ENCODE data around the gene SMIM38.

SMIM38 gene

DNA sequence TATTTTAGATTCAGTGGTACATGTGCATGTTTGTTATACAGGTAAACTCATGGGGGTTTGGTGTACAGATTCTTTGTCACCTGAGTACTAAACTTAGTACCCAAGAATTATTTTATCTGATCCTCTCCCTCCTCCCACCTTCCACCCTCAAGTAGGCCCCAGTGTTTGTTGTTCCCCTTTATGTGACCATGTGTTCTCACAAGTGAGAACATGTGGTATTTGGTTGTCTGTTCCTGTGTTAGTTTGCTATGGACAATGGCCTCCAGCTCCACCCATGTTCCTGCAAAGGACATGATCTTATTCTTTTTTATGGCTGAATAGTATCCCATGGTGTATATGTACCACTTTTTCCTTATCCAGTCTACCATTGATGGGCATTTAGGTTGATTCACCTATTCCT, 6.8 kb downstream of the SMIM38 start:
- Histone ChIP-seq H4K20me1 (ENCODE audit: insufficient read depth, low read length) (no peaks in the 10 kb centered on the region), H3K9me2 (ENCODE audit: low read depth, low read length) (no peaks in the 10 kb centered on the region), H3K4me2 (ENCODE audit: low read length) (no peak overlapping the region), H3F3A (ENCODE audit: insufficient read depth, low read length) (no peaks in the 10 kb centered on the region), H3K9ac (ENCODE audit: low read length) (no peak overlapping the region), H3K79me2 (ENCODE audit: insufficient read depth, low read length) (no peaks in the 10 kb centered on the region), H3K4me1 (ENCODE audit: insufficient read depth, low read length, severe bottlenecking) (no peaks in the 10 kb centered on the region), H3K9me3 (ENCODE audit: low read length) (no peaks in the 10 kb centered on the region), H3K27me3 (ENCODE audit: insufficient read depth, low read length) (no peaks in the 10 kb centered on the region; the same call in 1 of the 2 replicates), H3K36me3 (ENCODE audit: insufficient read depth, low read length) (no peaks in the 10 kb centered on the region; the same call in 1 of the 2 replicates), H2AFZ (ENCODE audit: low read length) (no peak overlapping the region), H3K4me3 (ENCODE audit: low read depth, low read length, poor library complexity, severe bottlenecking) (no peak overlapping the region), H3K27ac (ENCODE audit: low read depth, low read length, poor library complexity, severe bottlenecking) (no peak overlapping the region)
- TF ChIP-seq, protein P1, sequence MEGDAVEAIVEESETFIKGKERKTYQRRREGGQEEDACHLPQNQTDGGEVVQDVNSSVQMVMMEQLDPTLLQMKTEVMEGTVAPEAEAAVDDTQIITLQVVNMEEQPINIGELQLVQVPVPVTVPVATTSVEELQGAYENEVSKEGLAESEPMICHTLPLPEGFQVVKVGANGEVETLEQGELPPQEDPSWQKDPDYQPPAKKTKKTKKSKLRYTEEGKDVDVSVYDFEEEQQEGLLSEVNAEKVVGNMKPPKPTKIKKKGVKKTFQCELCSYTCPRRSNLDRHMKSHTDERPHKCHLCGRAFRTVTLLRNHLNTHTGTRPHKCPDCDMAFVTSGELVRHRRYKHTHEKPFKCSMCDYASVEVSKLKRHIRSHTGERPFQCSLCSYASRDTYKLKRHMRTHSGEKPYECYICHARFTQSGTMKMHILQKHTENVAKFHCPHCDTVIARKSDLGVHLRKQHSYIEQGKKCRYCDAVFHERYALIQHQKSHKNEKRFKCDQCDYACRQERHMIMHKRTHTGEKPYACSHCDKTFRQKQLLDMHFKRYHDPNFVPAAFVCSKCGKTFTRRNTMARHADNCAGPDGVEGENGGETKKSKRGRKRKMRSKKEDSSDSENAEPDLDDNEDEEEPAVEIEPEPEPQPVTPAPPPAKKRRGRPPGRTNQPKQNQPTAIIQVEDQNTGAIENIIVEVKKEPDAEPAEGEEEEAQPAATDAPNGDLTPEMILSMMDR (IDR thresholded peaks at IDR 0.05; ENCODE audit: low read length): no peak
- TF ChIP-seq EZH2 (IDR thresholded peaks at IDR 0.05; ENCODE audit: borderline replicate concordance, low read length): no peak

DNA sequence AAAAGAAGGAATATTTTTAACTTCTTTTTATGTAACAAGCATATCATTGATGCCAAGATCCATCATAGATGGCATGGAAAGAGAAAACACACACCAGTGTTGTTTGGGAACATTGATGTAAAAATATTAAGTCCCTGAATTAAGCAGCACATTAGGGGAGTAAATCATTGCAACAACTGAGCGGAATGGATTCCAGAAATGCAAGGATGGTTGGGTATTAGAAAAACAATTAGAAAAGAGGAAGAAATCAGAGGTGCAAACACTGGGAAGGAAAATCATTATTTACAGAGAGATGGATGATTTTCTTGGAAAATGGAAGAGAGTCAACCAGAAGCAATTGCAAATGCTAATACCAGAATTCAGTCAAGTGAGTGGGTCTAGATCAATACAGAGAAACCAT, 8.1 kb downstream of the SMIM38 start:
- no peak overlapping the region for H3K27ac ChIP-seq (ENCODE audit: low read depth, low read length, poor library complexity, severe bottlenecking)
- H3K4me3 ChIP-seq (ENCODE audit: low read depth, low read length, poor library complexity, severe bottlenecking): no peak overlapping the region
- no peaks in the 10 kb centered on the region for H3K4me1 ChIP-seq (ENCODE audit: insufficient read depth, low read length, severe bottlenecking)
- TF ChIP-seq, protein P1 (IDR thresholded peaks at IDR 0.05; ENCODE audit: low read length): no peak
- TF ChIP-seq EZH2 (IDR thresholded peaks at IDR 0.05; ENCODE audit: borderline replicate concordance, low read length): no peak
- H3F3A ChIP-seq (ENCODE audit: insufficient read depth, low read length): no peaks in the 10 kb centered on the region
- H3K36me3 ChIP-seq (ENCODE audit: insufficient read depth, low read length): no peaks in the 10 kb centered on the region; the same call in 1 of the 2 replicates
- peaks cover 6% of the 10 kb centered on the region; the same call in 1 of the 2 replicates for H3K27me3 ChIP-seq (ENCODE audit: insufficient read depth, low read length)
- no peak overlapping the region for H3K9ac ChIP-seq (ENCODE audit: low read length)
- no peaks in the 10 kb centered on the region for H3K9me3 ChIP-seq (ENCODE audit: low read length)
- H4K20me1 ChIP-seq (ENCODE audit: insufficient read depth, low read length): no peaks in the 10 kb centered on the region
- H3K79me2 ChIP-seq (ENCODE audit: insufficient read depth, low read length): no peaks in the 10 kb centered on the region
- H2AFZ ChIP-seq (ENCODE audit: low read length): no peak overlapping the region
- H3K4me2 ChIP-seq (ENCODE audit: low read length): no peak overlapping the region
- no peaks in the 10 kb centered on the region for H3K9me2 ChIP-seq (ENCODE audit: low read depth, low read length)

- Histone ChIP-seq H3K4me3 (ENCODE audit: low read depth, low read length, poor library complexity, severe bottlenecking) (no peak overlapping the region), H3K4me2 (ENCODE audit: low read length) (no peak overlapping the region), H3K9ac (ENCODE audit: low read length) (no peak overlapping the region), H2AFZ (ENCODE audit: low read length) (no peak overlapping the region), H4K20me1 (ENCODE audit: insufficient read depth, low read length) (no peaks in the 10 kb centered on the region), H3K36me3 (ENCODE audit: insufficient read depth, low read length) (no peaks in the 10 kb centered on the region; the same call in 1 of the 2 replicates), H3K79me2 (ENCODE audit: insufficient read depth, low read length) (no peaks in the 10 kb centered on the region), H3K4me1 (ENCODE audit: insufficient read depth, low read length, severe bottlenecking) (no peaks in the 10 kb centered on the region), H3F3A (ENCODE audit: insufficient read depth, low read length) (no peaks in the 10 kb centered on the region), H3K9me3 (ENCODE audit: low read length) (no peaks in the 10 kb centered on the region), H3K9me2 (ENCODE audit: low read depth, low read length) (no peaks in the 10 kb centered on the region), H3K27ac (ENCODE audit: low read depth, low read length, poor library complexity, severe bottlenecking) (no peak overlapping the region), H3K27me3 (ENCODE audit: insufficient read depth, low read length) (peaks cover 6% of the 10 kb centered on the region; the same call in 1 of the 2 replicates)
- TF ChIP-seq, protein P1 (IDR thresholded peaks at IDR 0.05; ENCODE audit: low read length): no peak
- TF ChIP-seq EZH2 (IDR thresholded peaks at IDR 0.05; ENCODE audit: borderline replicate concordance, low read length): no peak
Measured at GRCh38 chr11:69164824-69165223, 9.1 kb downstream of the SMIM38 start.
